Testis (tissue), 3 donors: ENCODE measurements around the gene TGOLN2. TPM values are rescaled to one million over a fixed set of nuclear protein-coding genes. Genes with fewer than 3 reads are reported as not detected.

ENCODE experiments used
- DNase-seq: peaks from one replicate; pipeline ENCODE4 v3.0.0-alpha.2; 2019
- H3K27ac ChIP-seq, 2 donors: fragments of 200-600 bp; sonication (generic); one replicate each; pipeline ENCODE4 v1.5.1; 2019
- H3K27me3 ChIP-seq: fragments of 200-600 bp; sonication (generic); one replicate; pipeline ENCODE4 v1.5.1; 2019
- H3K36me3 ChIP-seq: fragments of 200-600 bp; sonication (generic); one replicate; pipeline ENCODE4 v1.5.1; 2017; ENCODE audit warnings: low read depth; ENCODE audit errors: missing control alignments
- H3K4me1 ChIP-seq: fragments of 200-600 bp; sonication (generic); one replicate; pipeline ENCODE4 v1.5.1; 2019
- H3K4me3 ChIP-seq, 2 donors: fragments of 200-600 bp; sonication (generic); one replicate each; pipeline ENCODE4 v1.5.1; 2017 to 2019
- H3K9me3 ChIP-seq: fragments of 200-600 bp; sonication (generic); one replicate; pipeline ENCODE4 v1.5.1; 2017
- POLR2A ChIP-seq: fragments of 450-650 bp; IDR thresholded peaks from one replicate; pipeline ENCODE4 v1.6.1; 2017; ENCODE audit warnings: antibody characterized with exemption, mild to moderate bottlenecking, moderate library complexity
- WGBS, 2 donors: methylation state at CpG; one replicate each; pipeline ENCODE4 v1.1.5; 2018; 5-methylcytosine and 5-hydroxymethylcytosine counted together
- intact Hi-C: fragments of 100-400 bp; cut with DNase I; formaldehyde crosslinking; loops from one replicate; pipeline ENCODE4 v1.15.1; 2023; ENCODE audit warnings: low total_unique reads
- polyA plus RNA-seq: library from polyadenylated mRNA; stranded (reverse); fragments of 350-450 nt; fragmentation: Illumina TruSeq; extraction: RNeasy Lipid Tissue Mini Kit (QIAGEN cat#74804); gene quantifications from one replicate; pipeline ENCODE4 v1.2.3, GENCODE V29; 2014; ENCODE audit warnings: low read depth, low replicate concordance; ENCODE audit not compliant: insufficient read depth
- small RNA-seq, 2 donors: library from RNA; depleted of rRNA; stranded (forward); fragments of <200 nt; gene quantifications; one replicate each; pipeline ENCODE3, GENCODE V24; 2016
- total RNA-seq, 2 donors: library from RNA; depleted of rRNA; stranded (reverse); fragments of >200 nt; gene quantifications; one replicate each; pipeline ENCODE4 v1.2.3, GENCODE V29; 2016
- TF ChIP-seq, protein P1 (sequence below), 3 experiments: fragments of 450-650 bp in 2 of 3; fragments of 200-600 bp in 1 of 3; sonication (generic) in 1 of 3; IDR thresholded peaks; one replicate each; pipeline ENCODE4 v1.5.1; 2016 to 2019; ENCODE audit warnings: antibody characterized with exemption in 3 of 3, mild to moderate bottlenecking in 2 of 3, moderate library complexity in 1 of 3

TGOLN2 gene
- total and polyA plus RNA-seq, 3 donors from 2014 or later: 80.6 to 143 (median 115) TPM

DNA sequence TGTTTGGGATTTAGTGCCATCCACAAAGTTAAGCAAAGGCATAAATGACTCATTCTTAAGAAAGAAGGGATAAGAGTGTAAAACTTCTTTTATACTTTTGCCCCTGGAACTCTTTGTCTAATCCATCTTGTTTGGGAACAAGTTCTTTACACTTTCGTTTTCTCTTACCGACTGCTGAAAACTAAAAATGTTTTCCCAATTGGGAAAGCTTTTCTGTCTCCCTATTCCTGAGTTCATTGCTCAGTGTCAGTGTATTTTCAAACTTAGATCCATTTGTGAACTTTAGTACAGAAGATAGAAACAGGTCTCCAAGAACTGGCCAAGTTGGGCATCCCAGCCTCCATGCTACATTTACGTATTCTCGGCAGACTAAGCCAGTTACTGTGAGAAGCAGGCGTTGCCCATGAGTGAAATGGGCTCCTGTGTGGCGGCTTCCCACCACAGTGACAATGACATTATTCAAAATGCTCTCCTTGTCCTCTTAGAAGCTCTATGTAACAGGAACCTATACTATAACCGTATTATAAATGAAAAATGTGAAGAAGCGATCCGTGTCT, 51.7 kb downstream of the TGOLN2 start:
- Histone ChIP-seq H3K4me1 (peaks cover 12% of the 10 kb centered on the region), H3K4me3 (peak overlapping the region; percentile 8 to 24), H3K27ac (peak overlapping the region; percentile 14 to 39), H3K27me3 (no peaks in the 10 kb centered on the region), H3K36me3 (no peaks in the 10 kb centered on the region), H3K9me3 (no peaks in the 10 kb centered on the region)
- intact Hi-C loops: loop anchor here (5.0 kb wide), 1 partner anchor 144 kb away; the partner anchor contains the start of gene TCF7L1
- no peak for DNase-seq
- TF ChIP-seq, protein P1, sequence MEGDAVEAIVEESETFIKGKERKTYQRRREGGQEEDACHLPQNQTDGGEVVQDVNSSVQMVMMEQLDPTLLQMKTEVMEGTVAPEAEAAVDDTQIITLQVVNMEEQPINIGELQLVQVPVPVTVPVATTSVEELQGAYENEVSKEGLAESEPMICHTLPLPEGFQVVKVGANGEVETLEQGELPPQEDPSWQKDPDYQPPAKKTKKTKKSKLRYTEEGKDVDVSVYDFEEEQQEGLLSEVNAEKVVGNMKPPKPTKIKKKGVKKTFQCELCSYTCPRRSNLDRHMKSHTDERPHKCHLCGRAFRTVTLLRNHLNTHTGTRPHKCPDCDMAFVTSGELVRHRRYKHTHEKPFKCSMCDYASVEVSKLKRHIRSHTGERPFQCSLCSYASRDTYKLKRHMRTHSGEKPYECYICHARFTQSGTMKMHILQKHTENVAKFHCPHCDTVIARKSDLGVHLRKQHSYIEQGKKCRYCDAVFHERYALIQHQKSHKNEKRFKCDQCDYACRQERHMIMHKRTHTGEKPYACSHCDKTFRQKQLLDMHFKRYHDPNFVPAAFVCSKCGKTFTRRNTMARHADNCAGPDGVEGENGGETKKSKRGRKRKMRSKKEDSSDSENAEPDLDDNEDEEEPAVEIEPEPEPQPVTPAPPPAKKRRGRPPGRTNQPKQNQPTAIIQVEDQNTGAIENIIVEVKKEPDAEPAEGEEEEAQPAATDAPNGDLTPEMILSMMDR (IDR thresholded peaks at IDR 0.05): no peak
- TF ChIP-seq POLR2A: no peak
- 64 to 70% methylated on average over 9 of the region's 9 CpGs for WGBS, 2 donors

DNA sequence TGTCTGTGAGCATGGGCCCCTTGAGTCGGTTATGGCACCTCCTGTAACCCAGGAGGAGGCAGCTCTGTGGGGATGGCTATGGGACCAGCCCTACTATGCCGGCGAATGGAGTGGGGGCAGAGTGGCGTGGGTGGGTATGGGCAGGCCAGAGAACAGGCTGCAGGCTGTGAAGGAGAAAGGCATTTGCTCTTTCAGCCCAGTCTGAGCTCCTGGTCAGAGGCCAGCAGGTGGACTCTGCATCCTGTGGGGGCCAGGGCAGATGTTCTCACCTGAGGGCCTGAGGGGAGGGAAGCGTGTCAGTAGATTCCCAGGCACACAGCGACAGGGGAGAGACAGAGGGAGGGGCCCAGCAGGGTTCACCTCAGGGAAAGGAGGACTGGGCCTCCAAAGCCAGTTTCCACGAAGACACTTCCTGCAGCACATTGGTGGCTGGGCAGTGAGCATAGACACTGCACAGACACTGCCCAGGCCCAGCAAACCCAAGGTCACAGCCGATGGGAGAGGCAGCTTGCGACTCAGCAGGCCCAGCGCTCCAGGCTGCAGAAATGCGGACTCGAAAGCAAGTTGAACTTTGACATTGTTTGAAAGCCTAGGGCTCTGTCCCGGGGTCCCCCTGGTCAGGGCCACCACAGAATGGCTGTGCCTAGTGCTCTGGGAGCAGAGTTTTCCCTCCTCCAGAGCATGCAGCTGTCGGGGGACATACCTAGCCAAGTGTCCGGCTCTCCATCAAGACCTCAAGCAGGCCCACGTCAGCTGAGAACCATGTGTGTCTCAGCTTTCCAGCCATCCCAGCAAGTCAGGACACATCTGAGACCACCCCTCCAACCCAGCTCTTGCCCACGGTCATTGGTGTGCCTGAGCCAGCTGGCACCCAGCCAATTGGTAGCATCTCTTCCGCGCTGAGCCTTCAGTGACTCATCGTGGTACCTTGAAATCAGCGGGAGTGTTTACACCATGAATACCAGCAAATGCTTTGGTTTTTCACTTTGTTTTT, 53.8 kb downstream of the TGOLN2 start:
- peaks cover 12% of the 10 kb centered on the region for H3K4me1 ChIP-seq

DNA sequence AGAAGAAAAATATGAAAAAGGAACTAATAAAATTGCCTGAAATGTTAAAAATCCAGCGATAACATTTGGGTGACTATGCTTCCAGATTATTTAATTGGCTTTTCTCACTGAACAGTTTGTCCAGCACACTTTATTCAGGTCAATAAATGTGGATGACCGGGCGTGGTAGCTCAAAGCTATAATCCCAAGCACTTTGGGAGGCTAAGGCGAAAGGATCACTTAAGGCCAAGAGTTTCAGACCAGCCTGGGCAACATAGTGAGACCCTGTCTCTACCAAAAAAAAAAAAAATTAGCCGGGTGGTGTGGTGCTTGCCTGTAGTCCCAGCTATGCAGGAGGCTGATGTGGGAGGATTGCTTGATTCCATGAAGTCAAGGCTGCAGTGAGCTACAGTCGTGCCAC, 55.4 kb downstream of the TGOLN2 start:
- intact Hi-C loops: no loop called here
- Histone ChIP-seq H3K4me3 (no peak overlapping the region), H3K9me3 (no peaks in the 10 kb centered on the region), H3K27me3 (no peaks in the 10 kb centered on the region), H3K36me3 (no peaks in the 10 kb centered on the region), H3K27ac (no peak overlapping the region), H3K4me1 (peaks cover 7% of the 10 kb centered on the region)
- no peak for DNase-seq
- WGBS, 2 donors: 58 to 78% methylated on average over 6 of the region's 6 CpGs
- TF ChIP-seq POLR2A: no peak
- TF ChIP-seq, protein P1 (IDR thresholded peaks at IDR 0.05): no peak

More for the DNA sequence above, 53.8 kb downstream of the TGOLN2 start:
- TF ChIP-seq, protein P1 (IDR thresholded peaks at IDR 0.05): no peak
- TF ChIP-seq POLR2A: no peak
- no peak overlapping the region for H3K27ac ChIP-seq
- H3K27me3 ChIP-seq: no peaks in the 10 kb centered on the region
- 42 to 58% methylated on average over 14 to 21 of the region's 21 CpGs for WGBS, 2 donors
- H3K36me3 ChIP-seq: no peaks in the 10 kb centered on the region
- H3K4me3 ChIP-seq: no peak overlapping the region
- DNase-seq: peak; percentile 33
- intact Hi-C loops: no loop called here
- no peaks in the 10 kb centered on the region for H3K9me3 ChIP-seq

DNA sequence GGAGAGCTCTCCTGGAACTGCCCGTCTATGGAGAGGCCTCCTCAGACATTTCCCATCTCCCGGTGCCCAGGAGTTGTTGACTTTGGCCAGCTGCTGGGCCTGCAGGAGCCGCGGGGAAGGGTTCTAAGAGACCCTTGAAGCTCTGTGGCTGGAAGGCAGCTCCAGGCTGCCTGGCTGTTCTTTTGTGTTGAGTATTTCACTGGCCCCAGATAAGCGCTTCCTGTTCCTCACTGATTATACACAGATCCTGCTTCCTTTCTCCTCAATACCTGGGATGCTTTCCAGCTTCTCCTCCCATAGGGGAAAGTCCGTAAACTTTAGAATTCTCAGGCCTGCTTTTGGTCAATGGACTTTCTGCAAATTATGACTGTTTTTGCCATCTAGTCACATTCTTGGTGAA, 57.8 kb downstream of the TGOLN2 start:
- DNase-seq: no peak
- no peak overlapping the region for H3K27ac ChIP-seq
- TF ChIP-seq POLR2A: no peak
- TF ChIP-seq, protein P1 (IDR thresholded peaks at IDR 0.05): no peak
- no peaks in the 10 kb centered on the region for H3K4me1 ChIP-seq
- intact Hi-C loops: no loop called here
- WGBS, 2 donors: 41 to 51% methylated on average over 6 of the region's 6 CpGs
- no peaks in the 10 kb centered on the region for H3K36me3 ChIP-seq
- H3K27me3 ChIP-seq: no peaks in the 10 kb centered on the region
- H3K4me3 ChIP-seq: no peak overlapping the region
- no peaks in the 10 kb centered on the region for H3K9me3 ChIP-seq

Small RNAs within 50 kb of the gene (small RNA-seq; reads per million reads assigned to genes)
- 0 reads per million in 2 donors for gene AC062037.1
- 0 reads per million in 2 donors for gene RF00019
- 0 reads per million in 2 donors for gene RN7SL113P

Other genes starting within 250 kb of the TGOLN2 start
- gene TCF7L1, start 194.6 kb downstream of the TGOLN2 start, total RNA-seq: 1 to 10 TPM; 6.7 TPM
- 11.9 TPM for gene TCF7L1, start 194.6 kb downstream of the TGOLN2 start, polyA plus RNA-seq
- gene RETSAT, start 26.5 kb upstream of the TGOLN2 start, total RNA-seq: 10 to 100 TPM; 54.0 to 60.5 TPM
- 49.7 TPM for gene RETSAT, start 26.5 kb upstream of the TGOLN2 start, polyA plus RNA-seq
- gene ELMOD3, start 26.8 kb upstream of the TGOLN2 start, total RNA-seq: 10 to 100 TPM; 38.4 to 51.6 TPM
- gene ELMOD3, start 26.8 kb upstream of the TGOLN2 start, polyA plus RNA-seq: 26.2 TPM
- gene CAPG, start 82.4 kb upstream of the TGOLN2 start, total RNA-seq: 10 to 100 TPM; 17.7 to 29.4 TPM
- 74.5 TPM for gene CAPG, start 82.4 kb upstream of the TGOLN2 start, polyA plus RNA-seq
- 10 to 100 TPM; 11.2 to 13.6 TPM for gene SH2D6, start 90.7 kb upstream of the TGOLN2 start, total RNA-seq
- 15.9 TPM for gene SH2D6, start 90.7 kb upstream of the TGOLN2 start, polyA plus RNA-seq
- gene MAT2A, start 211.2 kb upstream of the TGOLN2 start, total RNA-seq: 100 to 1,000 TPM; 219 to 268 TPM
- 198 TPM for gene MAT2A, start 211.2 kb upstream of the TGOLN2 start, polyA plus RNA-seq
- 10 to 100 TPM; 26.8 to 31.8 TPM for gene GGCX, start 233.5 kb upstream of the TGOLN2 start, total RNA-seq
- 21.1 TPM for gene GGCX, start 233.5 kb upstream of the TGOLN2 start, polyA plus RNA-seq
- 10 to 100 TPM; 10.8 to 13.9 TPM for gene VAMP8, start 249.6 kb upstream of the TGOLN2 start, total RNA-seq
- gene VAMP8, start 249.6 kb upstream of the TGOLN2 start, polyA plus RNA-seq: 59.0 TPM